T-helper 9 cell (primary cell): ENCODE measurements around the gene SH2D3C.
"Not testable (repeated sequence)": the region's sequence is repeated elsewhere in the genome, so short reads cannot be mapped to it uniquely, and the experiment has no call there.

ENCODE experiments used
- DNase-seq: peaks from one replicate; pipeline ENCODE4 v3.0.0-alpha.2; 2020

SH2D3C gene

DNA sequence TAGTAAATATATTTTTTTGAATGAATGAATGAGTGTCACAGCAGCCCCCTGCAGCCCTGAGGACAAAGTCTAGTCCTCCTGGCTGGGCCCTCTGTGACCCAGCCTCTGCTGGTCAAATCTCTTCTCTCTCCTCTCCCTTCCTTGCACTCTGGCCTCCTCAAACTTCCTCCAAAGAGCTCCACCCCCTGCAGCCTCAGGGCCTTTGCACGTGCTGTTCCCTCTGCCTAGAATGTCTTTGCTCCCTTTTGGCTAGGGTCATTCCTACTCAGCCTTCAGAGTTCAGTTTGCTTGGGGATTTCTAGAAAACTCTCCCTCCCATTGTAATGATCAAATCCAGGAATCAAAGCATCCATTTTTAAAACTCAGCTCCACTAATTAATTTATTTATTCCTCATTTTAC, 13.0 kb downstream of the SH2D3C start:
- no peak for DNase-seq

DNA sequence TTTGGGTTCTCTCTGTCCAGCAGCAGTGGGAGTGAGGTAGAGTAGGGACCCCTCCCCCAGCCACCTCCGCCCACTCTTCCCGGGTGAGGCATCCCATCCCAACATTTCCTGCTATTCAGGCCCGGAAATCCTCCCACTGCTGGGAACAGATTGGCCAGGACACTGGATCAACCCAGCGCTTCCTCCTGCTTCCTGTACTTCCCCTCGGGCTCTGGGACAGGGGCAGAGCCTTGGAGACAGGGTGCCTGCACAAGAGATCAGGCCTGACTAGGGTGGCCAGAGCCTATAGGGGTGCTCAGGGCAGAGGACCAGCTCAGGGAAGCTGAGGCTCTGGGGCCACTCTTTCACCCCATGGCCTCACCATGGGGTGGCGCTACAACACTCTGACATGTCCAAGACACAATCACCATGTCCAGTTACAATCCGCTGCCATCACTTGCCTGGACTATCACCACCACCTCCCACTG, 14.5 kb downstream of the SH2D3C start:
- DNase-seq, result peak; percentile 21

DNA sequence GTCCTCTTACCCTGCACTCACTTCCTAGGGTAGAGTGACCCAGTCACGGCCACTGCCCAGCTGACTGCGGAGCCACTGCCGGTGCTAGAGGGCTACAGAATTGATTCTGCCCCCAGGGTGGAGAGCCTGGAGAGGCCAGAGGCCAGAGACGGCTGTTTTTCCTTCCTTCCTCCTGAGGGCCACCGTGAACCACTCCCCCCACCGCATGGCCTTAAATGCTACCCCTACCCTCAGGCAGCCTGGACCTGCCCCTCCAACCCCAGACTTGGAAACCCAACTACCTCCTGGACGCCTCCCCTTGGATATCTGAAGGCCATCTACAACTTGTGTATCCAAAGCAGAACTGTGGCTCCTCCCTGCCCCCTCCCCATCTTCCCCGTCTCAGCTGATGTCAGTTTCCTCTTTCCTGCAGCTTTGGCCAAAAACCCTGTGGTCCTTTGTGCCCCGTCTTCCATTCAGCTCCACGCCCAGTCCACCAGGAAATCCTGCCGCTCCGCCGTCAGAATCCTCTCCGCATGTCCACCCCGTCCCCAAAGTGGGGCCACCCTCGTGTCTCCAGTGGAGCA, 16.3 kb downstream of the SH2D3C start:
- no peak for DNase-seq

DNA sequence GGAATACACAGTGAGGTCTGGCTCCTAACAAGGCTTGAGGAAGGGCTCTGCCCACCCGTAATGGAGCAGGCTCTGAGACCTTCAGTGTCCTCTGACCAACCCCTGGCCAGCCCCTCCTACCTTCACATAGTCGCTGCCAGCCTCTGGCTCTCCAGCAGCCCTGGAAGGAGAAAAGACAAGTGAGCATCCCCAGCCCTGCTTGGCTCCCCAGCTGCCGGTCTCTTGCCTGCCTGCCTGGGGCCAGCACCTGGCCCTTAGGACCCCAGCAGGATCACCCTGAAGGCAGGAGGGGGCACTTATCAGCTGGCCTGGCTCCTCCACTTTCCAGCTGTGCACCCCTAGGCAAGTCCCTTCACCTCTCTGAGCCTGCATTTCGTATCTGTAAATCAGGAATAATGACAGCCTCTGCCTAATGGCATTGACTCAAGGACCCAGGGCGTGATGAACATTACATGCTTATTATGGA, 16.9 kb downstream of the SH2D3C start:
- DNase-seq, result no peak

DNA sequence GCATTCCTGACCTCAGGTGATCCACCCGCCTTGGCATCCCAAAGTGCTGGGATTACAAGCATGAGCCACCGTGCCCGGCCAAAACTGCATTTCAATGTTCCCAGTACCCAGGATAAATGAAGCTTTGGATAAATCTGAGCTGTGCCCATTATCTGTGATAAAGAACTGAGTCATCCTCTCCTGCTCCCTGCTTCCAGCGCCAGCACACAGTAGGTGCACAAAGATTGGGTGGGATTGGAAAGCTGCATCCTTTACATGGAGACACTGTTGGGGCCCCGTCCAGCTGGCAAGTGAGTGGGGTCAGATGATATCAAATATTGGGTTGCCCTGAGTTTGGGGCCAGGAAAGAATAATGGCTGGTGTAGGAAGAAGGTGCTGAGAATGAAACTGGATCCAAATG, 17.4 kb downstream of the SH2D3C start:
- no peak for DNase-seq

DNA sequence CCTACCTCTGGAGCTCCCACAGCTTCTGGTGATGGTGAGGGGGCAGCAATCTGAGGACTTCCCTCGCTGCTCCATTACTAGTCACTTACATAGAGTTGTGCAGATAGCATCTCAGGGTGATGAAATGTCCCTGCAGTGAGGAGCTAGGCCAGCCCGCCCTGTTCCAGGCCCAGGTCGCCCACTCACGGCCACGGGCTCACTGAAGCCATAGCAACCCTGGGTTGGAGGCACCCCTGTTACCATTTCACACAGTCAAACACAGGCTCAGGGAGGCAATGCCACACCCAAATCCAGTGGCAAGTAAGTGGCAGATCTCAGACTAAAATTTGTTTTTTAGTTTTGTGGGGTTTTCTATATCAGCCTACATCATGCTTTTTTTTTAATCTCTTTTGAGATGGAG, 19.6 kb downstream of the SH2D3C start:
- DNase-seq, result no peak

DNA sequence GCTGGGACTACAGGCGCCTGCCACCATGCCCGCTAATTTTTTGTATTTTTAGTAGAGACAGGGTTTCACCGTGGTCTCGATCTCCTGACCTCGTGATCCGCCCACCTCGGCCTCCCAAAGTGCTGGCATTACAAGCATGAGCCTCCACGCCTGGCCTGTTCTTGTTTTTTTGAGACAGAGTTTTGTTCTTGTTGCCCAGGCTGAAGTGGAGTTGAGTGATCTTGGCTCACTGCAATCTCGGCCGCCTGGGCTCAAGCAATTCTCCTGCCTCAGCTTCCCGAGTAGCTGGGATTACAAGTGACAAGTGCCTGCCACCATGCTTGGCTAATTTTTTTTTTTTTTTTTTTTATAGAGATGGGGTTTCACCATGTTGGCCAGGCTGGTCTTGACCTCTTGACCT, 21.7 kb downstream of the SH2D3C start:
- not testable (repeated sequence) for DNase-seq

DNA sequence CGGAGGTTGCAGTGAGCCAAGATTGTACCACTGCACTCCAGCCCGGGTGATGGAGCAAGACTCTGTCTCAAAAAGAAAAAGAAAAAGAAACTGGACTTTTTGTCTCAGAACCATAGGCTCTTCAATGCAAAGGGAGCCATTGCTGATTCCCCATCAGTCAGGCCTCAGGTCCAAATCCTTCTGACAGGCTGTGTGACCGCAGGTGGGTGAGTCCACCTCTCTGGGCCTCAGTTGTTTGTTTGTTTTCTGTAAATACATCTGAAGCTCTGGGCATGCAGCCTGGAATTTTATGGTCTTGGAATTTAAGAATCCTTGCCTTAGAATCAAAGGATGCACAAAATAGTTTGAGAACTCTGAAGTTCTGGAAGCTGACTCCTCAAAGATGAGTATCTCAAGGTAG, 22.2 kb downstream of the SH2D3C start:
- DNase-seq, result no peak

DNA sequence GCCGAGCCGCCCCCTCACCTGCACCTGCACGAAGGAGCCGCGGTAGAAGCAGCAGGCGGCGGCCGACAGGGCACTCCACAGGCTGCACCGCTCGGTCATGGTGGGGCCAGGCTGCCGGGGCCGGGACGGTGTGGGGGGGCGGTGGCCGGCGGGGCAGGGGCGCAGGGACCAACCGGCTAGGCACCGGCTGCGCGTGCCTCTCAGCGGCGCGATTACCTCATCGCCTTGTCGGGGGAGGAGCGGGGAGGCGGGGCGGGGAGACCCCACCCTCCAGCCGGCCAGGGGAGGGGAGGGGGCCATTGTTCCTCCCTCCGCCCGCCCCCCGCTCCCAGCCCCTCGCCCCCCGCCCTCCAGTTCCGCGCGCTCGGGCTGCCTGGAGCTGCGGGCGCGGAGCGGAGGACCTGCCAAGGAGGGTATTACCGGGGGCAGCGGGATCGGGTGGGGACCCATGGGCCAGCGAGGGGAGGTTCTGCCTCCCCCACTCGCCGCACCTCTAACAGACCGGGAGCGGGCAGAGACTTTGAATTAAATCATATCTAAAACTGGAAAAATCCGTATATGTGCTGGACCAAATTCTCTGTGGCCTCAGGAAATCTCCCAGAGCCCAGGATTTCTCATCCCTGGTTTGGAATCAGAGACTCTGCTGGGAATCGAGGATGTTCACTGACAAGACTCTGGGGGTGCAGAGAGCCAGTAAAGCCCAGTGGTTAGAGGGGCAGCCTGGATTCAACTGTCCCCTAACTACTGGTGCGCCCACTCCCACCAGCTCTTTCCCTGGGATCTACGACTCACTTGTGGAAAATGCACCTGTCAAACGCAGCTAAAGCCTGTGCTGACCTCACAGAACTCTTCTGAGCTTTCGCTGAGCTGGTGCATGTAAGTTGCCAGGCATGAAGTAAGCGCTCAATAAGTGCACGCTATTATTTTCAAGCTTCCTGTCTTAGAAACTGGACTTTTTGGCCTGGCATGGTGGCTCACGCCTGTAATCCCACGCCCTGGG, 23.1 kb downstream of the SH2D3C start:
- no peak for DNase-seq

DNA sequence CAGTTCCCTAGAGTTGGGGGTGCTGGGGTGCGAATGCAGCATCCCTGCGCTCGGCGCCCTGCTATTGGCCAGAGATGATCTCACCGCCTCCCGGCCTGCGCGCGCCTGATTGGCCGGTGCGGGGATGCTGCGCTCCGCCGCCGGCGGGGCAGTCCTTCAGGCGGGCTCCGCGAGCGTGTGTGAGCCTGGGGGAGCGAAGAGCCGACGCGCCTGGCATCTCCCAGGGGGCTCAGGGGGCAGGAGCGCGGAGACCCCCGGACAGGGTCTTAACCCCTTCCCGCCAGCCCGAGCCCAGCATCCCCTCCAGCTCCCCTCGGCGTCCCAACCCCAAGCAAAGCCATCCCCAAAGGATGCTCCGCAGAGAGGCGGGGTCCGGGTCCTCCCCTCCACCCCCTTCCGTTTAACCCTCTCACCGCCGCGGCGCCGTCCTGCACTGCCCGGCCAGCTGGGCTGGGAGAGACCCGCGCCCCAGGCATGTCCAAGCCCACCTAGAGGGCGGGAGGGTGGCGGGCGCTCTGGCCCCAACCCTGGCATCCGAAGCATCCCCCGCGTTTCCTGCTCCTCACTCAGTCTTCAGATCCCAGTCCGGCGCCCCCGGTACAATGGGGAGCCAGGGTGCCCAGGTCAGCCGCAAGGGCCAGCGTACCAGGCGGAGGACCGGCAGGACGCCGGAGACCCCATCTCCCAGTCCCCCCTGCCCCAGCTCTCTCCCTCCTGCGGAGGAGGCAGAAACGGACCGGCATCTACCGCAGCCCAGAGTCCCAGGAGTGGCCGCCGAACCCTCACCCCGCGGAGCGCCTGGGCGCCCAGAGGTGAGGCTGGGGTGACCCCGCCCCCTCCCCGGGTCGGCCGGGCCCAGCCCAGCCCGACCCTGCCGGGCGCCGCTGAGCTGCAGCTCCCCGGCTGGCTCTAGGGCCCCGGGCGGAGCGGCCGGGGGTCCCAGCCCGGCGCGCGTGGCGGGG, 24.1 kb downstream of the SH2D3C start:
- DNase-seq, result no peak

DNA sequence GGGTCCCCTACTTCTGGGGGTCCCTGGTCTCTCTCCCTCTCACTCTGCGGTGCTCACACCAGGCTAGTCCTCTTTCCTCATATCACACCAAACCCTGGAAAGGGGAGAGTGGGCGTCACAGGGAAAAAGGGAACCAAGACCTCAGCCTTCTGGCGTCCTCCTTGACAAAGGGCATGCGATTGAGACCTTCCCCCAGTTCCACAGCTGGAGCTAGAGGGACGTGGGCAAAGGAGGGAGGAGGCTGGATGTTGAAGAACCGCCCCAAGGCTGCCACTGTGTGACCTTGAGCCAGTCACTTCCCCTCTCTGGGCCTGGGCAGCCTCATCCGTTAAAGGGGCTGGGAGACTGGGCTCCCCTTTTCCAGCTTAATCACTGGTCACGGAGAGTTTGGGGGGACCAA, 24.8 kb downstream of the SH2D3C start:
- no peak for DNase-seq

DNA sequence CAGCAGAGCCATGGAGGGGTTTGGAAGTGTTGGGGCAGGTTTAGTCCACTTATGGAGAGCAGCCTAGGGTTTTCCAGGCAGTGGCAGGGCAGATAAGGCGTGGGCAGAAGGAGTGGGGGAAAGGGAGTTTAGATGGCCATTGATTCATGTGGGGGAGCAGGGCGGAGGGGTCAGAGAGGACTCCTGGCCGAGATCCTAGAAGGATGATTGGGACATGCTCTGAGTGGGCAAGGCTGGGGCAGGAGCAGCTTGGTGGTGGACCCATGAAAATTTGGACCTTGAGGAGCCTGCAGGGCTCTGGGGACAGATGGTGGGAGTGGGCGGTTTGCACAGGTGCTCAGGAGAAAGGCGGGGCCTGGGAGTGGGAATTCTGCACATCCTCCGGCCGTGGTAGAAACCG, 25.3 kb downstream of the SH2D3C start:
- DNase-seq, result no peak

DNA sequence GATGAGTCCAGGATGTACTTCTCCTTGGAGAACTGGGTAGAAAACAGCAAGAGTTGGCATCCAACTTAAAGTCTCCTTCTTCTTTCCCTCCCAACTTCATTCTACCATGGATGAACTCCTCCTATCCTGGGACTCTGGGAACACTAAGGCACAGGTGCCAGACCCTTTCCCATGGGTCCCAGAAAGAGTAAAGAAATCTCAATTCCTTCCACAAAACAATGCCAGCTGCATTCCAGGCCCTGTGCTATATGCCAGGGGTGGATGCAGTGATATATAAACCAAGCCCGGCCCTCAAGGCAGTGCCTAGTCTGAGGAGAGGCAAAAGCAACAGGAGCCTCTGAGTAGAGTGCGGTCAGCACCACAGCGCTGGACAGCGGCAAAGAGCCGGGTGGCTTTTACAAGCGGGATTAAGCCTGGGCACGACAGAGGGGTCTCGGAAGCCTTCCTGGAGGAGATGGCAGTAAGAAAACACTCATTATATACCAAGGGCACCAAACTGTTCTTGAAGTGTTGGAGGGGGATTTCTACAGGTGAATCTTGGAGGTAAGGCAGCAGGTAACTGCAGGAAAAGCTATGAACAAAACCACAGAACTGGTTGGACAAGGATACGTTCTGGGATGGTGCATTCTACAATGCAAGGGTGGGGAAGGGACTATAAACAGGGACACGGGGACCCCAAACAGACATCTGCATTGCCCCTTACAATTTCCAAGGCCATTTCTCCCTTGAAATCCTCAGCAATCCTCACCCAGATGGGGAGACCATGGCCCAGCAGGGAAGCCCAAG, 27.0 kb downstream of the SH2D3C start:
- no peak for DNase-seq

DNA sequence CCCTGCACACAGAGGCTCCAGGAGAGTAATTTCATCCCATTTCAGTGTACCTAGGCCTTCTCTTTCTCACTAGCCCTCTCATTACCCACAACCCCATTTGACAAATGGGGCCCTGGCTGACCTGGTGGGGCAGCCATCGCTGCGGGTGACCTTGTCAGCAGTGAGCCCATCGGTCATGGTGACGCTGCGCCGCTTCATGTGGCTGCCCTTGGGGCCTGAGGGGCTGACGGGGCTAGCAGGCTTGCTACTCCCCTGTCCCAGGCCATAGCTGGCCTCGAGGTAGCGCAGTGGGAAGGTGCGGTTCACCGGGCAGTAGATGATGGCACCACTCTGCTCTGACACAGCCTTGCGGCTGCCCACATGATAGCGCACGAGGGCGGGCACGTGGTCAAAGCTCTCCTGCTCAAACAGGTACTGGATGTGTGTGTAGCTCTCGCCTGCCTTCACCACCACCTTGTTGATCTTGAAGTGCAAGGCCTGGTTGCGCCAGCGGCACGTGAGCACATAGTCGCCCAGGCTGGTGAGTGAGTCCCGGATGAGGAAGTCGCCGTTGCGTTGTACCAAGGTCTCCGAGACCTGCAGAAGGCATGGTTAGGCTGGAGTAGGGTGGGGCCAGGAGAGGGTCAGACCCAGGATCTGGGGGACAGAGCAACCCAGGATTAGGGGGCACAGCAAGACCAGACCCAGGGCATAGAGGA, 29.2 kb downstream of the SH2D3C start:
- no peak for DNase-seq

DNA sequence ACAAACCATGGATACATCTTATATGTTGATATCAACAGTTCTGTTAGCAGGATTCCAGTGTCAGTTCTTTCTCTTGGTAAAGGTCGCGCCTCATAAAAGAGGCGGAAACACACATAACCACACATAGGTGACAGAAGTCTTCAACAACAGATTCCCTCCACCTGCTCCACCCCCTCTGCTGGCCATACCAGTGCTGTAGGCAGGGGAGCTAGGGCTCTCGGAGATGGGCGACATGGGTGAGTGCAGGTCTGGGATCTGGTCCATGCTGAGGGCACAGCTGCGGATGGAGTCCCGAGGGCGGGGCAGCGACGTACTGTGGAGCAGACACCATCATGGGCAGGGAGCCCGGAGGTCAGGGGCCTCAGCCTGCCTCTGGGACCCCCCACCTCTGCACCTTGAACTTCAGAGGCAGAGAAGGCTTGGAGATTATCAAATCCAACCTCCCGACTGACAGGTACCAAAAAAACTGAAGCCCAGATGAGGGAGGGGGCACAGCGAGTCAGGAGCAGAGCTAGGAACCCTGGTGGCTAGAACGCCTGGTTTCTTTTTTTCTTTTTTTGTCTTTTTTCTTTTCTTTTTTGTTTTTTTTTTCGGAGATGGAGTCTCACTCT, 31.4 kb downstream of the SH2D3C start:
- DNase-seq, result no peak

DNA sequence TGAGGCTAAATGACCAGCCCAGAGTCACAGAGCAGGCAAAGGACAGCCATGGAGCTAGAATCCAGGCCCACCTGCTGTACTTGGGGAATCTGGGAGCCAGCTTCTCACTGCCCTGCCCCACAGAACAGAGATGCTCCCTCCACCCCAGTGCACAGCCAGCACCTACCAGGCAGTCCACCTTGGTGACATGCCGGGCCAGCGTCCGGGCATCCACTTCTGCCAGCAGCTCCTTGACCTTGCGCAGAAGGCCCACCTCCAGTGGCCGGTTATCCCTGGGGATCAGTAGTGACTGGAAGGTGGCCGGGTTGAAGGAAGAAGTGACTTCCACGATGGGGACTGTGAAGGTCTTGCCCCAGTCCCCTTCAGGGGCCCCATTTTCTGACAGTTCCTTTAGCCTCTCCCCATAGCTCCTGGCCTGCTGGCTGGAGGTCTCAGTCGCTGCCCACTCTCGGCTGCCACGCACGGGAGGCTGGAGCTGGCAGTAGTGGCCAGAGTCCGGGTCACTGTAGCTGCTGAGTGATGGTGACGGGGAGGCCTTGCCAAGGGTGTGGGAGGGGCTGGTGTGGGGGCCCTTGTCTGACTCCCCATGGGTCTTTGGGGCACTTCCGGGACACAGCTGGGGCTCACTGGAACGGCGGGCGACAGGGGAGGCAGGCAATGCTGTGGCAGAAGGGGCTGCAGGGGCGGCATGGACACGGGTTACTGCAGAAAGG, 33.9 kb downstream of the SH2D3C start:
- DNase-seq, result no peak

DNA sequence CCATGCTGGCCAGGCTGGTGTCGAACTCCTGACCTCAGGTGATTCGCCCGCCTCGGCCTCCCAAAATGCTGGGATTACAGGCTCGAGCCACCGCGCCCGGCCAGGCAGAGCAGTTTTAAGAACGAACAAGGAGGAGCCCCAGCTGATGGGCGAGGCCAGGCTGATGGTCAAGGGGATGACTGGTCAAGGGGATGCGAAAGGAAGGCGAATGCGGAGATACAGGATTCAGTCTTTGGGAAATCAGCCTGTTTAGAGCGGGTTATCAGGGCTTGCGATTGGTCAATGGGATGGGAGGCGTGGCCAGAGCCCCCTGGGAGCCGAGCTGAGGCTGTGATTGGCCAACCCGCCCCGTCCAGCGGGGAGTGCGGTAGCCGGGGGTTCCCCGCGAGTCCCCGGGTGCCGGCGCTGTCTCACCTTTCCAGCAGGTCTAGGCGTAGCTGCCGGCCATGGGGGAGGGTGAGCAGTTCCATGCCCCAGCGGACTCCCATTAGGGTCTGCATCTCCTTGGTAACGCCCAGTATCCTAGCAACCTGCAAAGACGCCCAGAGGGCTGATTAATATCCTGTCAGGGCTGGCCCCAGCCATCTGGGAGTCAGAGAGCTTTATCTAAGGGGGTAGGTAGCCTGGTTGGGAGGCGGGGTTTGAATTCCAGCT, 35.9 kb downstream of the SH2D3C start:
- no peak for DNase-seq

DNA sequence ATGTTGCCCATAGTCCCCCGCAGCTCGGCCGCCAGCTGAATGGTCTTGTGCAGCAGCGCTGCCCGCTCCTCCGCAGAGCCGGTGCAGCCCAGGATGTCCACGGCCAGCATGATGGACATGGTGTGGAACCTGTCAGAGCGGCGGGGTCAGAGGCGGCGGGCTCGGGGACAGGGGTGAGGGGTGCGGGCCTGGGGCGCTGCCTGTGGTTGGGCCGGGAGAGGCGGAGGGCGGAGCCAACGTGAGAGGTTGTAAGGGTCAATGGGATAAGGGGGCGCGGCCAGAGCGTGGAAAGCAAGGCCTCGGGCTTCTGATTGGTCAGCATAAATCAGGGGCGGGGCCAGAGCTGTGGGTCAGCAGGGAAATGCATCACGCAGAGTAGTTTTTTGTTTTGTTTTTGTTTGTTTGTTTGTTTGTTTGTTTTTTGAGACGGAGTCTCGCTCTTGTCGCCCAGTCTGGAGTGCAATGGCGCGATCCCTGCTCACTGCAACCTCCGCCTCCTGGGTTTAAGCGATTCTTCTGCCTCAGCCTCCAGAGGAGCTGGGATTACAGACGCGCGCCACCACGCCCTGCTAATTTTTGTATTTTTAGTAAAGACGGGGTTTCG, 36.5 kb downstream of the SH2D3C start:
- no peak for DNase-seq

DNA sequence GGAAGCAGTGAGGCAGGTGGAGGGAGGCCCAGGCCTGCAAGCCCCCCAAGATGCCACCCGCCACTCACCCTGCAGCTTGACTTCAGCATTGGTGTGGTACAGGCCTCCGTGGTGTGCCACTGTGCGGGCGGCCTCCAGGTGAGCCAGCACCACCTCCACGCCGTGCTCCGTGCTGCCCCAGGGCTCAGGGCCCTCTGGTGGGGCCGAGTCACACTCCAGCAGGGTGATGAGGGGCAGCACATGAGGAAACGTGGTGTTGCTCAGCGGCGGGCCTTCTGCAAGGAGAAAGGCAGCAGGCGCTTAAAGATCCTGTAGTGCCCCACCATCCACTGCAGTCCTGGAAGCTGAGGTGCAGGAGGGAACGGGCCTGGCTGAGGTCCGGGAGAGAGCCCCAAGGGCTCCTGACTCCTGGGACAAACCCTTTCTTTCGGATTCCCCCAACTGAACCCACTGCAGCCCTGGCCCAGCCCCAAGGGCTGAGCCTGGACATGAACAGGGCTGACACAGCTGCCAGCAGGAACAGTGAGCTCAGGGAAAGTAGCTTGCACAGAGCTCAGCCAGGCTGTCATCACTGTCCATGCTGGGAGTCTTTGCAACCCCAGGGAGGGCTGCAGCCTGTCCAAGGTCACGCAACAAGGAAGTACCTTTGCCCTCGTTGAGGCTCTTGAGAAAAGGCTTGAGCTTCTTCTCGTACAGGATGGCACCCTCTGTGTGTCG, 38.7 kb downstream of the SH2D3C start:
- no peak for DNase-seq
